D341Med (cell line): Measurements from ENCODE around the gene CHURC1.

Source experiments
- DNase-seq: peaks from one replicate; pipeline ENCODE4 v3.0.0; 2012; ENCODE audit warnings: low spot score

CHURC1 gene

GRCh38 chr14:64956697-64957406 lies 42.6 kb downstream of the CHURC1 start:
- DNase-seq = no peak

- DNase-seq = no peak
Measured at GRCh38 chr14:64958201-64958600, 43.9 kb downstream of the CHURC1 start.

- no peak for DNase-seq
Measured at GRCh38 chr14:64958743-64959142, 44.5 kb downstream of the CHURC1 start.

- DNase-seq = peak; percentile 60
Measured at GRCh38 chr14:64960762-64961276, 46.6 kb downstream of the CHURC1 start.

- DNase-seq = no peak
Measured at GRCh38 chr14:64963611-64964010, 49.4 kb downstream of the CHURC1 start.

- DNase-seq = no peak
Measured at GRCh38 chr14:64965356-64966000, 51.2 kb downstream of the CHURC1 start.

GRCh38 chr14:64966976-64967375 lies 52.7 kb downstream of the CHURC1 start:
- DNase-seq = no peak

- DNase-seq = no peak
Measured at GRCh38 chr14:64968167-64968566, 53.9 kb downstream of the CHURC1 start.

GRCh38 chr14:64968651-64969050 lies 54.4 kb downstream of the CHURC1 start:
- no peak for DNase-seq

- DNase-seq = no peak
Measured at GRCh38 chr14:64970041-64970440, 55.8 kb downstream of the CHURC1 start.

- no peak for DNase-seq
Measured at GRCh38 chr14:64970776-64971477, 56.7 kb downstream of the CHURC1 start.

- DNase-seq = no peak
Measured at GRCh38 chr14:64971491-64971942, 57.3 kb downstream of the CHURC1 start.

GRCh38 chr14:64971943-64972791 lies 57.9 kb downstream of the CHURC1 start, which contains the start of gene RAB15:
Gene RAB15 (minus strand): TSS chr14:64972336. CDS start chr14:64972076, 260 bp downstream.
- DNase-seq = peak; percentile 85

- no peak for DNase-seq
Measured at GRCh38 chr14:64973026-64973442, 58.8 kb downstream of the CHURC1 start.

- DNase-seq = no peak
Measured at GRCh38 chr14:64973826-64974225, 59.6 kb downstream of the CHURC1 start.

GRCh38 chr14:64974563-64974962 lies 60.3 kb downstream of the CHURC1 start:
- DNase-seq = no peak

GRCh38 chr14:64979336-64980074 lies 65.2 kb downstream of the CHURC1 start:
- no peak for DNase-seq

- DNase-seq = peak; percentile 50
Measured at GRCh38 chr14:64983439-64984310, 69.4 kb downstream of the CHURC1 start.
